CD14-positive monocyte (primary cell): ENCODE measurements around the gene SLC25A21. TPM values are rescaled to one million over a fixed set of nuclear protein-coding genes. Genes with fewer than 3 reads are reported as not detected.

Experiments
- DNase-seq, 3 donors: peaks; one replicate each; pipeline ENCODE4 v3.0.0-alpha.2; 2011 to 2022
- H2AFZ ChIP-seq: 2 replicates; pipeline ENCODE4 v1.6.0; 2012; ENCODE audit warnings: mild to moderate bottlenecking, low read depth, low read length, inconsistent platforms; ENCODE audit not compliant: insufficient read depth, poor library complexity, severe bottlenecking
- H3K27ac ChIP-seq, 2 donors: 1 replicate in 1 of 2; 2 replicates in 1 of 2; pipeline ENCODE4 v1.5.1; 2012 to 2013; ENCODE audit warnings: low read length in 2 of 2, control low read depth in 1 of 2, inconsistent platforms in 1 of 2, low read depth in 1 of 2, mild to moderate bottlenecking in 1 of 2
- H3K27me3 ChIP-seq, 2 donors: one replicate each; pipeline versions ENCODE4 v1.6.0 to v1.6.1; 2011 to 2013; ENCODE audit warnings: low read length in 2 of 2; ENCODE audit not compliant: control insufficient read depth in 2 of 2, insufficient read depth in 2 of 2
- H3K36me3 ChIP-seq, 2 donors: replicated peaks in 1 of 2; 1 replicate in 1 of 2; 2 replicates in 1 of 2; pipeline versions ENCODE4 v1.5.1 to v1.6.1; 2012 to 2013; ENCODE audit warnings: low read length in 2 of 2, control low read depth in 1 of 2, inconsistent platforms in 1 of 2, mild to moderate bottlenecking in 1 of 2; ENCODE audit not compliant: insufficient read depth in 2 of 2, control insufficient read depth in 1 of 2
- H3K4me1 ChIP-seq, 2 donors: 1 replicate in 1 of 2; 2 replicates in 1 of 2; pipeline versions ENCODE4 v1.5.1 to v1.6.1; 2012 to 2013; ENCODE audit warnings: low read length in 2 of 2, control low read depth in 1 of 2, inconsistent platforms in 1 of 2, mild to moderate bottlenecking in 1 of 2, moderate library complexity in 1 of 2; ENCODE audit not compliant: insufficient read depth in 2 of 2, control insufficient read depth in 1 of 2
- H3K4me2 ChIP-seq: replicated peaks from 2 replicates; pipeline ENCODE3; 2012; ENCODE audit warnings: low read length, moderate library complexity, mild to moderate bottlenecking; ENCODE audit not compliant: poor library complexity, severe bottlenecking; ENCODE audit errors: extremely low read depth
- H3K4me3 ChIP-seq, 3 experiments: fragments of 200-600 bp in 1 of 3; sonication (generic) in 1 of 3; replicated peaks in 1 of 3; 1 replicate in 2 of 3; 2 replicates in 1 of 3; pipeline ENCODE4 v1.5.1; 2011 to 2013; ENCODE audit warnings: low read length in 3 of 3, mild to moderate bottlenecking in 3 of 3, control low read depth in 2 of 3, low read depth in 2 of 3, inconsistent platforms in 1 of 3, moderate library complexity in 1 of 3
- H3K79me2 ChIP-seq: 2 replicates; pipeline ENCODE4 v1.6.0; 2012; ENCODE audit warnings: mild to moderate bottlenecking, control low read depth, inconsistent platforms, low read length, moderate library complexity; ENCODE audit not compliant: insufficient read depth
- H3K9ac ChIP-seq: 2 replicates; pipeline ENCODE4 v1.6.0; 2017; ENCODE audit warnings: low read length, mild to moderate bottlenecking; ENCODE audit not compliant: insufficient read depth, poor library complexity, severe bottlenecking
- H3K9me3 ChIP-seq, 2 donors: replicated peaks in 1 of 2; 1 replicate in 1 of 2; 2 replicates in 1 of 2; pipeline versions ENCODE4 v1.5.1 to v1.6.1; 2012 to 2013; ENCODE audit warnings: low read length in 2 of 2, control low read depth in 1 of 2; ENCODE audit not compliant: control insufficient read depth in 1 of 2, insufficient read depth in 1 of 2
- H4K20me1 ChIP-seq: 2 replicates; pipeline ENCODE4 v1.6.0; 2012; ENCODE audit warnings: mild to moderate bottlenecking, low read length, control low read depth, moderate library complexity; ENCODE audit not compliant: insufficient read depth
- H3K27ac Mint-ChIP-seq, 7 donors: one replicate each; pipeline ENCODE4 v1.8.0; 2020; ENCODE audit warnings: mild to moderate bottlenecking in 7 of 7, mixed read lengths in 7 of 7, moderate library complexity in 6 of 7, inconsistent platforms in 2 of 7
- H3K27me3 Mint-ChIP-seq, 3 donors: one replicate each; pipeline ENCODE4 v1.8.0; 2021 to 2022; ENCODE audit warnings: low read depth in 3 of 3, mild to moderate bottlenecking in 3 of 3, mixed read lengths in 3 of 3, moderate library complexity in 3 of 3, inconsistent platforms in 1 of 3
- H3K36me3 Mint-ChIP-seq, 2 donors: one replicate each; pipeline ENCODE4 v1.8.0; 2020; ENCODE audit warnings: mixed read lengths in 2 of 2, inconsistent platforms in 1 of 2, mild to moderate bottlenecking in 1 of 2
- H3K4me1 Mint-ChIP-seq: one replicate; pipeline ENCODE4 v1.8.0; 2020; ENCODE audit warnings: mild to moderate bottlenecking, mixed read lengths
- H3K4me3 Mint-ChIP-seq, 2 donors: one replicate each; pipeline ENCODE4 v1.8.0; 2020; ENCODE audit warnings: mild to moderate bottlenecking in 2 of 2, mixed read lengths in 2 of 2, moderate library complexity in 1 of 2
- H3K9me3 Mint-ChIP-seq, 7 donors: one replicate each; pipeline ENCODE4 v1.8.0; 2020 to 2022; ENCODE audit warnings: mixed read lengths in 7 of 7, mild to moderate bottlenecking in 6 of 7, moderate library complexity in 6 of 7, inconsistent platforms in 2 of 7
- WGBS: methylation state at CpG from one replicate; pipeline ENCODE4 v1.1.5; 2013; ENCODE audit warnings: missing lambda C conversion rate; ENCODE audit not compliant: insufficient coverage; 5-methylcytosine and 5-hydroxymethylcytosine counted together
- intact Hi-C, 2 donors: fragments of 100-400 bp; cut with micrococcal nuclease; formaldehyde crosslinking; loops; one replicate each; pipeline versions ENCODE4 v1.15.0 to v1.15.1; 2023
- polyA plus RNA-seq, 3 donors: library from polyadenylated mRNA; depleted of rRNA in 1 of 3; unstranded in 2 of 3; stranded (reverse) in 1 of 3; fragments of 300-500 nt in 2 of 3; fragments of >200 nt in 1 of 3; fragmentation: Illumina TruSeq in 2 of 3; gene quantifications; 1 replicate in 2 of 3; 2 replicates in 1 of 3; pipeline ENCODE4 v1.2.3, GENCODE V29; 2012 to 2021
- TF ChIP-seq, protein P1 (sequence below): fragments of 200-600 bp; IDR thresholded peaks from one replicate; pipeline ENCODE4 v1.8.0; 2022; ENCODE audit warnings: antibody characterized with exemption, mild to moderate bottlenecking

Gene SLC25A21
- polyA plus RNA-seq, 3 donors, result not detected

DNA sequence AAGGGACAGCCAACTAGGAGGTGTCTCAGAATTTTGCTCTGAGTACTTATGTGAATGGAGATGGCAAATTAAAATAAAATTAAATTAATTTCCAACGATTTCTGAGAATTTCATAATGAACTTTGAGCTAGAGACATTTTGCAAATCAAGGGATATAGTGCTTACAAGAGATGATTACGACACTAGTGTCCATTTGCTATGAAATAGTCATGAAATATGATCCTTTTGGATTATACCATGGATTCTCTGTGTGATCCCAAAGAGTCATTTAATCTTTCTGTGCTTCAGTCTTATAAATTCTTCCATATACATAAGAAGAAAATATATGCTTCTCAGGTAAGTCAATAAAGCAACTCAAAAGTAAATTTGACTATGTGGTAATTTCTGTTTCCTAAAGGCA is 240.6 kb downstream of the SLC25A21 start:
- Mint-ChIP-seq H3K27ac (no peak overlapping the region), H3K36me3 (no peaks in the 10 kb centered on the region), H3K9me3 (peaks cover 0 to 5% (median 0%) of the 10 kb centered on the region in 7 donors), H3K4me3 (no peak overlapping the region), H3K4me1 (no peaks in the 10 kb centered on the region), H3K27me3 (peaks cover 0 to 1% (median 0%) of the 10 kb centered on the region in 3 donors)
- intact Hi-C loops, result no loop called here
- no peak overlapping the region for H3K4me2 ChIP-seq
- no peak overlapping the region for H3K4me3 ChIP-seq
- no CpG with 5 or more reads among the region's 2 CpGs for WGBS
- no peak overlapping the region for H3K9ac ChIP-seq
- TF ChIP-seq, protein P1, sequence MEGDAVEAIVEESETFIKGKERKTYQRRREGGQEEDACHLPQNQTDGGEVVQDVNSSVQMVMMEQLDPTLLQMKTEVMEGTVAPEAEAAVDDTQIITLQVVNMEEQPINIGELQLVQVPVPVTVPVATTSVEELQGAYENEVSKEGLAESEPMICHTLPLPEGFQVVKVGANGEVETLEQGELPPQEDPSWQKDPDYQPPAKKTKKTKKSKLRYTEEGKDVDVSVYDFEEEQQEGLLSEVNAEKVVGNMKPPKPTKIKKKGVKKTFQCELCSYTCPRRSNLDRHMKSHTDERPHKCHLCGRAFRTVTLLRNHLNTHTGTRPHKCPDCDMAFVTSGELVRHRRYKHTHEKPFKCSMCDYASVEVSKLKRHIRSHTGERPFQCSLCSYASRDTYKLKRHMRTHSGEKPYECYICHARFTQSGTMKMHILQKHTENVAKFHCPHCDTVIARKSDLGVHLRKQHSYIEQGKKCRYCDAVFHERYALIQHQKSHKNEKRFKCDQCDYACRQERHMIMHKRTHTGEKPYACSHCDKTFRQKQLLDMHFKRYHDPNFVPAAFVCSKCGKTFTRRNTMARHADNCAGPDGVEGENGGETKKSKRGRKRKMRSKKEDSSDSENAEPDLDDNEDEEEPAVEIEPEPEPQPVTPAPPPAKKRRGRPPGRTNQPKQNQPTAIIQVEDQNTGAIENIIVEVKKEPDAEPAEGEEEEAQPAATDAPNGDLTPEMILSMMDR, result no peak
- no peaks in the 10 kb centered on the region for H4K20me1 ChIP-seq
- H2AFZ ChIP-seq, result no peak overlapping the region
- DNase-seq, result no peak
- H3K36me3 ChIP-seq, result no peaks in the 10 kb centered on the region
- no peak overlapping the region for H3K27ac ChIP-seq
- no peaks in the 10 kb centered on the region for H3K79me2 ChIP-seq
- H3K9me3 ChIP-seq, result no peaks in the 10 kb centered on the region
- no peaks in the 10 kb centered on the region for H3K4me1 ChIP-seq
- no peaks in the 10 kb centered on the region for H3K27me3 ChIP-seq

DNA sequence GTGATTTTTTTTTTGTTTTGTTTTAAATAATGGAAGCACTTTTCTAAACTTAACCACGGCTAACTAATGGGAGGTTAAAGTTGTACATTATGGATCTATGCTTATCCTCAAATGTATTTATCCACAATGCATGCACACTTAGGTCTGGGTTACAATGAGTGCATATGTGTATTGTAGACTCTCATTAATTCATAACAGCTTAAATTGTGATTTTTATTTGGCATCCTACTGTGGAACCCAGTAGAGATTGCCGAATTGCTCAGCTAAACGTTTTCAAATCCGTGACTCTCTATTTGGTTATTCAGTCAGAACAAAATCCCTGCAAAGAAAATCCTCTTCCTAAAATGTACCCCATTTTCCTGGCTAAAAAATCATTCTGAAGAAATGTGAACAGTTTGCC is 244.0 kb downstream of the SLC25A21 start:
- WGBS, result no CpG with 5 or more reads among the region's 4 CpGs
- Histone ChIP-seq H3K27me3 (no peaks in the 10 kb centered on the region), H3K27ac (no peak overlapping the region), H3K4me1 (no peaks in the 10 kb centered on the region), H3K79me2 (no peaks in the 10 kb centered on the region), H3K36me3 (no peaks in the 10 kb centered on the region), H2AFZ (no peak overlapping the region), H3K9ac (no peak overlapping the region), H4K20me1 (no peaks in the 10 kb centered on the region), H3K4me3 (no peak overlapping the region), H3K4me2 (no peak overlapping the region), H3K9me3 (no peaks in the 10 kb centered on the region)
- Mint-ChIP-seq H3K27me3 (peaks cover 0 to 1% (median 0%) of the 10 kb centered on the region in 3 donors), H3K36me3 (no peaks in the 10 kb centered on the region), H3K9me3 (peaks cover 0 to 5% (median 0%) of the 10 kb centered on the region in 7 donors), H3K27ac (no peak overlapping the region), H3K4me1 (no peaks in the 10 kb centered on the region), H3K4me3 (no peak overlapping the region)
- intact Hi-C loops, result no loop called here
- TF ChIP-seq, protein P1, result no peak
- no peak for DNase-seq
